GM10248 (cell line): Measurements from ENCODE around the gene FHIP1B.

Experiments used
- CTCF ChIA-PET: fragments of 300-600 bp; sonication (Branson Sonifier 250); formaldehyde crosslinking; extraction: SDS; loops from one replicate; lab custom pipeline; 2021; ENCODE audit warnings: antibody characterized with exemption; lab: Yijun Ruan, JAX
- POLR2A ChIA-PET: fragments of 350-650 bp; sonication (Branson Sonifier 250); formaldehyde crosslinking; extraction: SDS; loops from one replicate; lab custom pipeline; 2020; ENCODE audit warnings: antibody characterized with exemption; lab: Yijun Ruan, JAX
- DNase-seq: peaks from one replicate; pipeline ENCODE4 v3.0.0; 2012; ENCODE audit errors: extremely low spot score
- TF ChIP-seq, protein P1 (sequence below): IDR thresholded peaks from 2 replicates; pipeline ENCODE4 v1.5.1; 2012; ENCODE audit warnings: mild to moderate bottlenecking, low read depth; ENCODE audit errors: extremely low read depth, missing control alignments, control extremely low read depth

The FHIP1B gene

DNA sequence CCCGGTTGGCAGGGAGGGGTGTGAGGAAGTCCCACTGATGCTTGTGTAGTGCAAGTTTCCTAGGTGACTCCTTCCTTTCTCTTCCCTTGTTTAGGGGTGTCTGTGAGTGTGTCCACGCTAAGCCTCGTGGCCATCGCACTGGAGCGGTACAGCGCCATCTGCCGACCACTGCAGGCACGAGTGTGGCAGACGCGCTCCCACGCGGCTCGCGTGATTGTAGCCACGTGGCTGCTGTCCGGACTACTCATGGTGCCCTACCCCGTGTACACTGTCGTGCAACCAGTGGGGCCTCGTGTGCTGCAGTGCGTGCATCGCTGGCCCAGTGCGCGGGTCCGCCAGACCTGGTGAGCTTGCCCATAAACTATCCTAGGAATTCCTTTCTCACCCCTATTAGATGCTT, 35.6 kb upstream of the FHIP1B start:
- TF ChIP-seq, protein P1, sequence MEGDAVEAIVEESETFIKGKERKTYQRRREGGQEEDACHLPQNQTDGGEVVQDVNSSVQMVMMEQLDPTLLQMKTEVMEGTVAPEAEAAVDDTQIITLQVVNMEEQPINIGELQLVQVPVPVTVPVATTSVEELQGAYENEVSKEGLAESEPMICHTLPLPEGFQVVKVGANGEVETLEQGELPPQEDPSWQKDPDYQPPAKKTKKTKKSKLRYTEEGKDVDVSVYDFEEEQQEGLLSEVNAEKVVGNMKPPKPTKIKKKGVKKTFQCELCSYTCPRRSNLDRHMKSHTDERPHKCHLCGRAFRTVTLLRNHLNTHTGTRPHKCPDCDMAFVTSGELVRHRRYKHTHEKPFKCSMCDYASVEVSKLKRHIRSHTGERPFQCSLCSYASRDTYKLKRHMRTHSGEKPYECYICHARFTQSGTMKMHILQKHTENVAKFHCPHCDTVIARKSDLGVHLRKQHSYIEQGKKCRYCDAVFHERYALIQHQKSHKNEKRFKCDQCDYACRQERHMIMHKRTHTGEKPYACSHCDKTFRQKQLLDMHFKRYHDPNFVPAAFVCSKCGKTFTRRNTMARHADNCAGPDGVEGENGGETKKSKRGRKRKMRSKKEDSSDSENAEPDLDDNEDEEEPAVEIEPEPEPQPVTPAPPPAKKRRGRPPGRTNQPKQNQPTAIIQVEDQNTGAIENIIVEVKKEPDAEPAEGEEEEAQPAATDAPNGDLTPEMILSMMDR, result no peak
- DNase-seq, result no peak
- ChIA-PET POLR2A (no interaction called here), CTCF (no interaction called here)

DNA sequence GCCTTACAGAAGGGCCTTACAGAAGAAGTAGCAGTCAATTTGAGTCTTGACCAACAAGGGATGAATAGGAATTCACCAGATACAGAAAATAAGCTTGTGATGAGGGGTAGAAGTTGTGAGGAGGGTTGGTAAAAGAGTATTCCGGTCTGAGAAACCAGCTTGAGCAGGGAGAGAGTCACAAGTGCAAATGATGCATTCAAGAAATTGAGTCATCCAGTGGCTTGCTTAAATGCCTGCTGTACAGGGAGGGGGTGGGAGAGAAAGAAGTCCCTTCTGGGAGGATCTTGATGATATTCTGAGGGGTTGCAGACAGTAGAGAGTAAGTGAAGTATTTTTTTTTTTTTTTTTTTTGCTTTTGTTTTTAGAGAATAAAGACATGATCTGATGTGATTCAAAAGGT, 34.4 kb upstream of the FHIP1B start:
- no peak for DNase-seq
- ChIA-PET CTCF (interaction anchor here (0.8 to 2.0 kb wide), 3 partner anchors 17 to 21 kb away, joined by 3 to 11 read pairs (median 3); no protein-coding TSS in a partner anchor), POLR2A (no interaction called here)
- TF ChIP-seq, protein P1, result no peak

DNA sequence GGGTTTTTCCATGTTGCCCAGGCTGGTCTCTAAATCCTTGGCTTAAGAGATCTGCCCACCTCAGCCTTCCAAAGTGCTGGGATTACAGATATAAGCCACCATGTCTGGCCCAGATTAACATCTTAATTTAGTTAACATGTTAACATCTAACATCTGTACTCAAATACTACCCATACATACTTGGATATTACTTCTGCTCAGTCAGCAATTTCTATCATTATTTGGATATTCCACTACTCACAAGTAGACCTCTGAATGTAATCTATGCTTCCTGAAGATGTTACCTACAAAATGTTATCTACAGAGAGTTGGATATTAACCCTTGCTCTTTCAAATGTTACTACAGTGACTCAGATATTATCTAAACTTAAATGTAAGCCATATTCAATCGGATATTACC, 29.2 kb upstream of the FHIP1B start:
- TF ChIP-seq, protein P1, result no peak
- no peak for DNase-seq
- CTCF ChIA-PET, result no interaction called here
- POLR2A ChIA-PET, result no interaction called here

DNA sequence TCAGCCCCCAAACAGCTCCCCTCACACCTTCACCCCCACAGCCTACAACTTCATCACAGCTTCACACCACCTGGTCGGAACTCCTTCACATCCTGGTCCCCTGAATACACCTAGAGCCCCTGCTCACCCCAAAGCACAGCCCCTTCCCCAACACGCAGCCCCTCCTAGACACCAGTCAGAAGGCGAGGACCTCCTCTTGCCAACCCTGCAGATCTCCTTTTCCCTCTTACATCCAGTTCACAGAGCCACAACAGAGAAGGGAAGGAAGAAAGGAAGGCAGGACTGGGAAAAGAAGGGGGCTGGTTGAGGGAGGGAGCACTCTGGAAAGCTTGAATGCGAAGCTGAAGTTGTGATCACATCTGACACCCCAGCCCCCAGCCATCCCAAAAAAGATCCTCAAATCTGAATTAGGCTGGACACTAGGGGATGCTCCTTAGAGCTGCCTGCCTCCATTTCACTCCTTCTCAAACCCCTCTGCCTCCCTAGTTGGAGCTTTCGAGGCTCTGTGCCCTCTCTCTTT, 25.8 kb upstream of the FHIP1B start:
- ChIA-PET CTCF (interaction anchor here (0.8 to 4.6 kb wide), 7 partner anchors 10 to 103 kb away, joined by 3 to 30 read pairs (median 3); no protein-coding TSS in a partner anchor), POLR2A (no interaction called here)
- no peak for DNase-seq

DNA sequence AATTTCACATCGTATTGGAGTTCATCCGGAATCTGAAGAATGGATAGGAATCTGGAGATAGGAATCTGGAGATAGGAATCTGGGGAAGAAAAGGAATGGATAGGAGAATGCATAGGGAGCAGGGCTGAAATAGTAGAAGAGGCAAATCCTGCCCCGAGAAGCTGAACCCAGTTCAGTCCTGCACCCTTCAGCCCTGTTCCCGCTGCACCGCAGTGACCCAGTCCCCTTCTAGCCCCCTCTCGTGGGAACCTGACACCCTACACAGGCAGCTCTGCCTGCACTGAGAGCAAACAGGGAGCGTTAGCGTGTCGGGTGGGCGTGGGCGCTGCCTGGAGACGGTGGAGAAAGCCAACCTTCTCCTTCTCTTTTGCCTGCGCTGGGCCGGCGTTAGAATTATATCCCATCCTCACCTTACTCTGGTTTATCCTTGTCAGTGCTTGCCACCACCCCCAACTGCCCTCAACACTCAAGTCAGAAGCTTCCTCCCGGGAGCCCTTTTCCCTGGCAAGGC, 24.2 kb upstream of the FHIP1B start:
- DNase-seq, result no peak
- POLR2A ChIA-PET, result no interaction called here
- TF ChIP-seq, protein P1, result no peak
- CTCF ChIA-PET, result interaction anchor here (0.9 to 4.6 kb wide), 4 partner anchors 8 to 119 kb away, joined by 3 to 30 read pairs (median 3); no protein-coding TSS in a partner anchor

More for the DNA sequence above, 25.8 kb upstream of the FHIP1B start:
- TF ChIP-seq, protein P1, result no peak

DNA sequence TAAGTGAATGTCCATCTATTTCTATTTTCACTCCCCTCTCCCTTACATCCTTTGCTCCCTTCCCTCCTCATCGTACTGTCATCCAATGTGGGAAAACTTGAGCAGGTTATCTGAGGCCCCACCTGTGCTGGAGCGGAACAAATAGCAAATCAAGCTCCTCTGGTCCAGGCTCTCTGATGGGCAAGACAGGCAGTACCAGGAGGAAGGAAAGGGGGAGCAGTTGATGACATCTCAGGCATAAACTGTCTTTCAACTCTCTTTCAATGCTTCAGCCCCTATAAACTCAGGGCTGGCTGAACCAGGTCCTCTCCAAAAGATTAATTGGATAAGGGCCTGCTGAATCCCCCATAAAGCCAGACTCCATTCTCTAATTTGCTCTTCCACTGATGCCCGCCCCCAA, 23.7 kb upstream of the FHIP1B start:
- POLR2A ChIA-PET, result no interaction called here
- TF ChIP-seq, protein P1, result no peak
- no peak for DNase-seq
- CTCF ChIA-PET, result interaction anchor here (0.9 to 4.6 kb wide), 4 partner anchors 8 to 120 kb away, joined by 3 to 30 read pairs (median 3); no protein-coding TSS in a partner anchor
